CD4-positive, alpha-beta memory T cell (primary cell): ENCODE measurements around the gene MAD1L1. TPM values are rescaled to one million over a fixed set of nuclear protein-coding genes. Genes with fewer than 3 reads are reported as not detected.

Source experiments
- CTCF ChIA-PET: fragments of 350-600 bp; sonication (Branson Sonifier 250); formaldehyde crosslinking; loops from one replicate; lab custom pipeline; 2021; ENCODE audit warnings: inconsistent platforms; ENCODE audit not compliant: partially characterized antibody; lab: Charles Lee
- POLR2A ChIA-PET: fragments of 350-600 bp; sonication (Branson Sonifier 250); formaldehyde crosslinking; loops from one replicate; lab custom pipeline; 2021; ENCODE audit not compliant: partially characterized antibody; lab: Charles Lee
- DNase-seq, 5 donors: peaks; one replicate each; pipeline versions ENCODE4 v3.0.0 to v3.0.0-alpha.2; 2020 to 2022; ENCODE audit warnings: mixed read lengths in 1 of 5
- H3K27ac ChIP-seq: one replicate; pipeline ENCODE4 v1.7.0; 2013; ENCODE audit warnings: low read depth, low read length
- H3K27me3 ChIP-seq: 2 replicates; pipeline ENCODE4 v1.7.0; 2013; ENCODE audit warnings: mild to moderate bottlenecking, low read length, moderate library complexity; ENCODE audit not compliant: insufficient read depth
- H3K36me3 ChIP-seq: 2 replicates; pipeline ENCODE4 v1.7.0; 2013; ENCODE audit warnings: mild to moderate bottlenecking, low read length, moderate library complexity; ENCODE audit not compliant: insufficient read depth
- H3K4me1 ChIP-seq: 2 replicates; pipeline ENCODE4 v1.7.0; 2013; ENCODE audit warnings: mild to moderate bottlenecking, low read length, moderate library complexity; ENCODE audit not compliant: insufficient read depth
- H3K4me3 ChIP-seq, 2 donors: one replicate each; pipeline ENCODE4 v1.7.0; 2013; ENCODE audit warnings: low read length in 2 of 2, mild to moderate bottlenecking in 1 of 2
- H3K9me3 ChIP-seq, 2 donors: one replicate each; pipeline ENCODE4 v1.7.0; 2013; ENCODE audit warnings: low read length in 2 of 2, control low read depth in 1 of 2; ENCODE audit not compliant: control insufficient read depth in 1 of 2
- H3K27ac Mint-ChIP-seq, 7 donors: one replicate each; pipeline ENCODE4 v1.8.0; 2020 to 2021; ENCODE audit warnings: mixed read lengths in 7 of 7, mild to moderate bottlenecking in 6 of 7, inconsistent platforms in 3 of 7, moderate library complexity in 3 of 7
- H3K27me3 Mint-ChIP-seq, 2 donors: one replicate each; pipeline ENCODE4 v1.8.0; 2020 to 2021; ENCODE audit warnings: mixed read lengths in 2 of 2
- H3K36me3 Mint-ChIP-seq, 2 donors: one replicate each; pipeline ENCODE4 v1.8.0; 2020 to 2021; ENCODE audit warnings: mixed read lengths in 2 of 2, inconsistent platforms in 1 of 2, mild to moderate bottlenecking in 1 of 2
- H3K4me1 Mint-ChIP-seq, 4 donors: one replicate each; pipeline ENCODE4 v1.8.0; 2020 to 2021; ENCODE audit warnings: mixed read lengths in 4 of 4, mild to moderate bottlenecking in 1 of 4
- H3K4me3 Mint-ChIP-seq, 8 donors: one replicate each; pipeline ENCODE4 v1.8.0; 2020 to 2021; ENCODE audit warnings: mixed read lengths in 8 of 8, mild to moderate bottlenecking in 7 of 8, moderate library complexity in 6 of 8, inconsistent platforms in 3 of 8
- H3K9me3 Mint-ChIP-seq, 8 donors: one replicate each; pipeline ENCODE4 v1.8.0; 2020 to 2021; ENCODE audit warnings: mixed read lengths in 8 of 8, mild to moderate bottlenecking in 5 of 8, inconsistent platforms in 3 of 8, moderate library complexity in 1 of 8
- intact Hi-C: fragments of 100-400 bp; cut with micrococcal nuclease; formaldehyde crosslinking; loops from one replicate; pipeline ENCODE4 v1.15.1; 2023
- polyA plus RNA-seq, 2 donors: library from polyadenylated mRNA; unstranded; fragments of 300-500 nt; fragmentation: Illumina TruSeq; gene quantifications; one replicate each; pipeline ENCODE4 v1.2.3, GENCODE V29; 2021
- total RNA-seq, 2 experiments: library from RNA; stranded (reverse); gene quantifications; one replicate each; pipeline ENCODE4 v1.2.3, GENCODE V29; 2021

The MAD1L1 gene
- total and polyA plus RNA-seq, 4 experiments from 2014 or later = 89.9 to 132 (median 110) TPM

- ChIA-PET CTCF (no interaction called here), POLR2A (no interaction called here)
- H3K27ac Mint-ChIP-seq = no peak overlapping the region
- no peak overlapping the region for H3K4me3 Mint-ChIP-seq
- peaks cover 0 to 4% (median 2%) of the 10 kb centered on the region in 4 donors for H3K4me1 Mint-ChIP-seq
- Histone ChIP-seq H3K9me3 (no peaks in the 10 kb centered on the region), H3K36me3 (no peaks in the 10 kb centered on the region), H3K4me3 (no peak overlapping the region), H3K27ac (no peak overlapping the region), H3K4me1 (no peaks in the 10 kb centered on the region), H3K27me3 (no peaks in the 10 kb centered on the region)
- intact Hi-C loops = no loop called here
- peaks cover 0 to 6% of the 10 kb centered on the region in 2 donors for H3K36me3 Mint-ChIP-seq
- no peaks in the 10 kb centered on the region for H3K27me3 Mint-ChIP-seq
- peaks cover 0 to 2% (median 0%) of the 10 kb centered on the region in 8 donors for H3K9me3 Mint-ChIP-seq
- DNase-seq = no peak
Observed at GRCh38 chr7:2154121-2154520, 78.6 kb downstream of the MAD1L1 start.

DNA sequence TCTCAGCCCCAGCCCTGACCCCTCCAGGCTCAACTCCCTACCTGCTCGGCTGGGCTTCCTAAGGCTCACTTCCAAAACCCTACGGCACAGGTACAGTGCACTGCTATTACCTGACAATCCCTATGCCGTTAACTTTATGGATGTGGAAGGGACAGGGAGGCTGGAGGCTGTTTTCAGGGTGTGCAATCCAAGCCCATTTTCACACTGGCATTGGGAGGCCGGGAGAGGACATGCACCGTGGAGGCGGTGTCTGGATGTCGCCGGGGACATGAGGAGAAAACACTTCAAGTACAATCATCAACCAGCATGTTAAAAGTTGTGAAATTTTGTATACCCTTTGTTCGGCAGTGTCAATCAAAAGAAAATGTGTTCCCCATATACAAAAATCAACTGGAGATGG lies 80.1 kb downstream of the MAD1L1 start:
- CTCF ChIA-PET = no interaction called here
- no peaks in the 10 kb centered on the region for H3K27me3 Mint-ChIP-seq
- H3K4me3 ChIP-seq = no peak overlapping the region
- H3K9me3 Mint-ChIP-seq = peaks cover 0 to 2% (median 0%) of the 10 kb centered on the region in 8 donors
- peaks cover under 1 to 6% of the 10 kb centered on the region in 2 donors for H3K36me3 Mint-ChIP-seq
- peaks cover 0 to 4% (median 2%) of the 10 kb centered on the region in 4 donors for H3K4me1 Mint-ChIP-seq
- H3K27ac ChIP-seq = no peak overlapping the region
- H3K36me3 ChIP-seq = no peaks in the 10 kb centered on the region
- POLR2A ChIA-PET = no interaction called here
- H3K9me3 ChIP-seq = no peaks in the 10 kb centered on the region
- no peak overlapping the region for H3K27ac Mint-ChIP-seq
- intact Hi-C loops = no loop called here
- DNase-seq = no peak
- no peaks in the 10 kb centered on the region for H3K27me3 ChIP-seq
- no peak overlapping the region for H3K4me3 Mint-ChIP-seq
- no peaks in the 10 kb centered on the region for H3K4me1 ChIP-seq

DNA sequence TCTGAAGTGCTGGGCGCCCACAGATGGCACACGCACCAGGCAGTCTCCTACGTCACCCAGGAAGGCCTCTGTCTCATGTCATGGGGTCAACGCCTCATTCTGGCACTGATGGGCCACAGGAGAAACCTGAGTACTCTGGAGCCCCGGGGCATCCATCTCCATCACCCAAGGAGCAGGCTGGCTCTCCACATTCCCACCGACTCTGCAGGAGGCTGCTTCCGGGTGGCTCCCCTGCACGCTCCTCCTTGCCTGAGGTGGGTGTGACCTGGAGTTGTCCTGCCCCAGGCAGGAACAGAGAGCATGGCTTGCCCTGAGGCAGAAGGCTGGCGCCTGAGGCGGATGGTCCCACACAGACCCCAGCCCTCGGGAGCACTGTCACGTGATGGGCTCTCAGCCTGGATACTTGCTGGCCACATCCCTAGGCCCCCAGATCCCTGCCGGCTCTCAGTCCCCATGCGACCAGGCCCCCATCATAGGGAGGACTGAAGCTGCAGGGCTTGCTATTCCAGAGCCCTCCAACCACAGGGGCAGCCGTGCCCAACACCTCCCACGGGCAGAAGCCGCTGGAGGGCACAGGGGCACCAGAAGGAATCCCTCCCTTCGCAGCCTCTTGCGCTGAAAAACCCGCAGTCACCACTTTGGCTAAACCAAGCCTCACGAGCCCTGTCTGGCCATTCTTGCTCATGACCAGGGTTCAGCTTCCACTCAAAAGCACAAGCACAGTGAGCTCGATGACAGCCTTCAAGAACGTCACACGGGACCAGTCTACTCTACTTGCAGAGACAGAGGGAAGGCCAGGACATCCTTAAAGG lies 80.7 kb downstream of the MAD1L1 start:
- no peaks in the 10 kb centered on the region for H3K9me3 ChIP-seq
- Mint-ChIP-seq H3K9me3 (peaks cover 0 to 2% (median 0%) of the 10 kb centered on the region in 8 donors), H3K27me3 (no peaks in the 10 kb centered on the region), H3K27ac (no peak overlapping the region), H3K4me1 (peaks cover 0 to 4% (median under 1%) of the 10 kb centered on the region in 4 donors), H3K36me3 (peaks cover 3 to 6% of the 10 kb centered on the region in 2 donors), H3K4me3 (no peak overlapping the region)
- intact Hi-C loops = no loop called here
- H3K4me1 ChIP-seq = no peaks in the 10 kb centered on the region
- no peak overlapping the region for H3K4me3 ChIP-seq
- CTCF ChIA-PET = no interaction called here
- no peaks in the 10 kb centered on the region for H3K36me3 ChIP-seq
- POLR2A ChIA-PET = no interaction called here
- H3K27me3 ChIP-seq = no peaks in the 10 kb centered on the region
- H3K27ac ChIP-seq = no peak overlapping the region
- DNase-seq = no peak

- ChIA-PET CTCF (no interaction called here), POLR2A (no interaction called here)
- peaks cover 0 to 4% (median under 1%) of the 10 kb centered on the region in 4 donors for H3K4me1 Mint-ChIP-seq
- peaks cover 0 to 2% (median 0%) of the 10 kb centered on the region in 8 donors for H3K9me3 Mint-ChIP-seq
- H3K36me3 ChIP-seq = no peaks in the 10 kb centered on the region
- no peak for DNase-seq
- no peak overlapping the region for H3K4me3 Mint-ChIP-seq
- H3K9me3 ChIP-seq = no peaks in the 10 kb centered on the region
- H3K27ac Mint-ChIP-seq = peak overlapping the region in 1 of 7 donors; percentile 46
- H3K4me3 ChIP-seq = no peak overlapping the region
- H3K27me3 Mint-ChIP-seq = no peaks in the 10 kb centered on the region
- no peak overlapping the region for H3K27ac ChIP-seq
- no peaks in the 10 kb centered on the region for H3K27me3 ChIP-seq
- intact Hi-C loops = no loop called here
- H3K36me3 Mint-ChIP-seq = peaks cover 6 to 7% of the 10 kb centered on the region in 2 donors
- H3K4me1 ChIP-seq = no peaks in the 10 kb centered on the region
Observed at GRCh38 chr7:2151237-2151636, 81.5 kb downstream of the MAD1L1 start.

DNA sequence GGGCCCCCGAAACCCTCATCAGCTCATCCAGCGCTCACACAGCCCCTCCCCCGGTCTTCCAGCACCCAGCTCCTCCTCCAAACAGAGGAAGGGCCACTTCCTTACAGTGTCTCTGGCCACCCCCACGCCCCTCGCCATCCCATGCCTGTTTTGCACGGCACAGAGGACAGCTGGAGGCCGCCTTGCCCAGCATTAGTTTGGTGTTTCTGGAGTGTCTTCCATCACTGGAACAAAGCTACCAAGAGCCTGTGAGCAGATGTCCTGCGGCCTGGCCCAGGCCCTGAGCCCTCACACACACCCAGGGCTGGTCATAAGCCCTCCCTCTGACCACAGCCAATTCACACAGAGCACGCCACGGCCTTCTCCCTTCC lies 82.3 kb downstream of the MAD1L1 start:
- H3K9me3 Mint-ChIP-seq = no peaks in the 10 kb centered on the region
- Histone ChIP-seq H3K4me3 (no peak overlapping the region), H3K27me3 (no peaks in the 10 kb centered on the region), H3K36me3 (peaks cover 4% of the 10 kb centered on the region), H3K27ac (no peak overlapping the region), H3K4me1 (no peaks in the 10 kb centered on the region), H3K9me3 (no peaks in the 10 kb centered on the region)
- H3K27me3 Mint-ChIP-seq = no peaks in the 10 kb centered on the region
- POLR2A ChIA-PET = no interaction called here
- CTCF ChIA-PET = no interaction called here
- peak overlapping the region in 2 of 7 donors; percentile 21 to 51 for H3K27ac Mint-ChIP-seq
- no peak for DNase-seq
- H3K4me1 Mint-ChIP-seq = peaks cover 0 to 3% (median under 1%) of the 10 kb centered on the region in 4 donors
- peaks cover 10 to 12% of the 10 kb centered on the region in 2 donors for H3K36me3 Mint-ChIP-seq
- H3K4me3 Mint-ChIP-seq = no peak overlapping the region
- intact Hi-C loops = no loop called here

DNA sequence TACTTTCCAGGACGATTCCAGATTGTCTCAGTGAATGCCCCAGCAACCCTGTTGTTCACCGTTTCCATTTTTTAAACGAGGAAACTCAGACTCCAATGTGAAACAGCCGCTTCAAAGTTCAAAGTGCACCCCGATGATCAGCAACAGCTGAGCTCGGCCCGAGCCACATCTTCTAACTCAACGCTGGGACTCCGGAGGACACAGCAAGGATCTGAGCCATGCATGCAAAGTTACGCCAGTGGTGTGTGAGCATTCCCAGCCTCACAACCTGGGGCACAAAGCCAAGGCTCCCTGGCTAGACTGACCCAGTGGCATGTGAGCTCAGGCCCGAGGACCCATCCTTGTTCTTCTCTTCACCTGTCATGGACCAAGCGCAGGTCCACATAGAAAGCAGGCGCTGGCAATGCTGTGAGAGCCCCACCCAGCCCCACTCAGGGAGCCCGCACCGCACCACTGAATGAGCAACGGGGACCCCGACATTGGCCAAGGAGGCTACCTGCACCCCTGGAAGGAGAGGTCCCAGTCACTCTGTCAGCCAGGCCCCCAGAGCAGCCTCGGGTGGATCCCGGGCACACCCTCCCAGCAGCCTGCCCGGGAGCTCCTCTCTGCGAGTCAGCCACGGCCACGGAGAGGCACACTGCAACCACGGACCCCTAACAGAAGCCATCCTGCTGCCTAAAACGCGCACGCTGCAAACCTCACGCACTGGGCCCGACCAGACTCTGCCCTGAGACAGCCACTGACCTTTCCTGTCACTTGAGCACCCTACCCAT lies 82.9 kb downstream of the MAD1L1 start:
- CTCF ChIA-PET = no interaction called here
- intact Hi-C loops = no loop called here
- Histone ChIP-seq H3K4me3 (no peak overlapping the region), H3K4me1 (no peaks in the 10 kb centered on the region), H3K27ac (no peak overlapping the region), H3K36me3 (peaks cover 4% of the 10 kb centered on the region), H3K9me3 (no peaks in the 10 kb centered on the region), H3K27me3 (no peaks in the 10 kb centered on the region)
- H3K4me1 Mint-ChIP-seq = peaks cover 0 to 2% (median 0%) of the 10 kb centered on the region in 4 donors
- no peaks in the 10 kb centered on the region for H3K27me3 Mint-ChIP-seq
- POLR2A ChIA-PET = no interaction called here
- no peak overlapping the region for H3K4me3 Mint-ChIP-seq
- peaks cover 15 to 16% of the 10 kb centered on the region in 2 donors for H3K36me3 Mint-ChIP-seq
- DNase-seq = no peak
- H3K27ac Mint-ChIP-seq = peak overlapping the region in 1 of 7 donors; percentile 31
- H3K9me3 Mint-ChIP-seq = no peaks in the 10 kb centered on the region

GRCh38 chr7:2148814-2149213 lies 83.9 kb downstream of the MAD1L1 start:
- Histone ChIP-seq H3K27ac (no peak overlapping the region), H3K4me1 (no peaks in the 10 kb centered on the region), H3K4me3 (no peak overlapping the region), H3K9me3 (no peaks in the 10 kb centered on the region), H3K36me3 (peaks cover 4% of the 10 kb centered on the region), H3K27me3 (no peaks in the 10 kb centered on the region)
- Mint-ChIP-seq H3K27me3 (no peaks in the 10 kb centered on the region), H3K4me3 (no peak overlapping the region), H3K4me1 (peaks cover 0 to 2% (median 0%) of the 10 kb centered on the region in 4 donors), H3K27ac (no peak overlapping the region), H3K36me3 (peaks cover 19 to 24% of the 10 kb centered on the region in 2 donors), H3K9me3 (no peaks in the 10 kb centered on the region)
- intact Hi-C loops = no loop called here
- no peak for DNase-seq
- POLR2A ChIA-PET = no interaction called here
- CTCF ChIA-PET = no interaction called here
